GM12873 (cell line): Measurements from ENCODE around the gene SPOPL.

Experiments used
- TF ChIP-seq, protein P1 (sequence below): IDR thresholded peaks from 2 replicates; pipeline ENCODE4 v1.5.1; 2012; ENCODE audit warnings: low read depth, mild to moderate bottlenecking, moderate library complexity, low read length, control low read depth; ENCODE audit not compliant: insufficient read depth; ENCODE audit errors: missing control alignments

The SPOPL gene

DNA sequence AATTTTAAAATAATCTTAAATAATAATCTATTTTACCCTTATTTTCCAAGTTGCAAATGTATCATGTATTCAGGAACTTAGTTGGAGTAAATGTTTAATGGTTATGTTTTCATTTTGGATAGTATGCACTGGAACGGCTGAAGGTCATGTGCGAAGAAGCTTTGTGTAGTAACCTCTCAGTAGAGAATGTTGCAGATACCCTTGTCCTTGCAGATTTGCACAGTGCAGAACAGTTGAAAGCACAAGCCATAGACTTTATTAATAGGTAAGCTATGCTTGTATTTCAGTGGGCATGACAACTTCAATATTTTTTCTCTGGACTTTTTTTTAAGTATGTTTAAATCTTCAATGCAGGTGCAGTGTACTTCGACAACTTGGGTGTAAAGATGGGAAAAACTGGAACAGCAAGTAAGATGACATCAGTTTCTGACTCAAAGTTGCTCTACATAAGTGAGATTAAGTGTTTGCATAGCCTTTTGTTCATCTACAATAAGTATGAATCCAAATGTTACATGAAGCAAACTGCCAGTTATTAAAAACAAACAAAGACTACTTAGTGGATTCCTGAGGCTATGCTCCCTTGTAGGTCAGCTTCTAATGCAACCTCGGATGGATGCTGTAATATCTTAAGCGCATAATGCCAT lies 63.1 kb downstream of the SPOPL start:
- TF ChIP-seq, protein P1, sequence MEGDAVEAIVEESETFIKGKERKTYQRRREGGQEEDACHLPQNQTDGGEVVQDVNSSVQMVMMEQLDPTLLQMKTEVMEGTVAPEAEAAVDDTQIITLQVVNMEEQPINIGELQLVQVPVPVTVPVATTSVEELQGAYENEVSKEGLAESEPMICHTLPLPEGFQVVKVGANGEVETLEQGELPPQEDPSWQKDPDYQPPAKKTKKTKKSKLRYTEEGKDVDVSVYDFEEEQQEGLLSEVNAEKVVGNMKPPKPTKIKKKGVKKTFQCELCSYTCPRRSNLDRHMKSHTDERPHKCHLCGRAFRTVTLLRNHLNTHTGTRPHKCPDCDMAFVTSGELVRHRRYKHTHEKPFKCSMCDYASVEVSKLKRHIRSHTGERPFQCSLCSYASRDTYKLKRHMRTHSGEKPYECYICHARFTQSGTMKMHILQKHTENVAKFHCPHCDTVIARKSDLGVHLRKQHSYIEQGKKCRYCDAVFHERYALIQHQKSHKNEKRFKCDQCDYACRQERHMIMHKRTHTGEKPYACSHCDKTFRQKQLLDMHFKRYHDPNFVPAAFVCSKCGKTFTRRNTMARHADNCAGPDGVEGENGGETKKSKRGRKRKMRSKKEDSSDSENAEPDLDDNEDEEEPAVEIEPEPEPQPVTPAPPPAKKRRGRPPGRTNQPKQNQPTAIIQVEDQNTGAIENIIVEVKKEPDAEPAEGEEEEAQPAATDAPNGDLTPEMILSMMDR, result no peak

DNA sequence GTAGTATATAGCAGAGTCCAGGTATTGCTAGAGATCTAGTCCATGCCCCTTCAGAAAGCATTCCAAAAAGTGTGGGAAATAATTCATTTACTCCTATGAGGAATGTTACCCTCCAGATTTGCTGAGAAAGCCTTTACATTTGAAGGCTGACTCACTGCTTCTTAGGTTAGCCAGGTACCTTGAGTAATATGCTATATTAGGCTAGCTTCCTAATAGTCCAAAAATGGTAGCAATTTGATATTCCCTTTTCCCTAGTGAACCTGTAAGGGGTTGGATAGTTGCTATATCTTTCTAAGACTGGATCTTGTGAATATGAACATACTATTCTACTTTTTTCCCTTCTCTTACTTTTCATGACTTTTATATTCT lies 63.6 kb downstream of the SPOPL start:
- TF ChIP-seq, protein P1, result no peak

DNA sequence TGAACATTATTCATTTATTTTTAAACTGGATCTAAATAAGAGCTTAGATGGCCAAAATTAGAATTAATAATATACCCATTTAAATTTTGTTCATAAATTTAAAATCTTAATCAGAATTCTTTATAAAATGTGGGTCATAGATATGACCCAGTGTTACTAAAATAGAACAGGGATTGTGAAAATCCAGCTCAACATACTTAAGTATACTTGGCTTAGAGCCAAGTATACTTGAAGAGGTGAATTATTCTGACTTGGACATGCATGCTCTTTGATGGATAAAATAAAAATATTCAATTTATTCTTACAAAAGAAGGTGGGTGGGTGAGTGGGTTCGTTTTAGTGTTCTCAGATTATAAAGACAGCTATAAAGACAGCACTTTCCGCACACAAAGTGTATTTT lies 70.7 kb downstream of the SPOPL start:
- TF ChIP-seq, protein P1, result no peak

DNA sequence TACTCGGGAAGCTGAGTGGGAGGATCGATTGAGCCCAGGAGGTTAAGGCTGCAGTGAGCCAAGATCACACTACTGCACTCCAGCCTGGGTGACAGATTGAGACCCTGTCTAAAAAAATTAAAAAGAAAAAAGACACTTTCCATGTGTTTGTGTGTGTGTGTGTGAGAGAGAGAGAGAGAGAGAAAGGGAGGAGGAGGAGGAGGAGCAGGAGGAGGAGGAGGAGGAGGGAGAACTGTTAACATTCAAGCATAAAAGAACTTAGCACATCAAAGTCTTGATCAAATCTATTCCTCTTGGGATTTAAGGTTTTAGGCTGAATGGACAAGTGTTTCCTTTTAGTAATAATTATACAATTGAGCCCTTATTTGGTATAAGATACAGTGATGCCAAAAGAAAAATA lies 75.5 kb downstream of the SPOPL start:
- TF ChIP-seq, protein P1, result no peak

DNA sequence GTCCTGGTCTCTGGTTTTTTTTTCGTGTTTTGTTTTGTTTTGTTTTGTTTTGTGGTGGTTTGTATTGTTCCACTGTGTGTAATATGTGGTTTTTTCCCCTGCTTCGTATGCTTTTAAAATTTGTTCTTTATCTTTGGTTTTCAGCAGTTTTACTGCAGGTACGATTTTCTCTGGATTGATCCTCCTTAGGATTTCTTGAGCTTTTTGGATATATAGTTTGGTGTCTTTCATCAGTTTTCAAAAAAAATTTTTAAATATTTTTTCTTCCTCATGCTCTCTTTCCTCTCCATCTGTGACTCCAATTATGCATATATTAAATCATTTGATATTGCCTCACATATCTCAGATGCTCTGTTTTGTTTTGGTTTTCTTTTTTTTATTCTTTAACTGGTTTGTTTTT lies 78.0 kb downstream of the SPOPL start:
- TF ChIP-seq, protein P1, result no peak

DNA sequence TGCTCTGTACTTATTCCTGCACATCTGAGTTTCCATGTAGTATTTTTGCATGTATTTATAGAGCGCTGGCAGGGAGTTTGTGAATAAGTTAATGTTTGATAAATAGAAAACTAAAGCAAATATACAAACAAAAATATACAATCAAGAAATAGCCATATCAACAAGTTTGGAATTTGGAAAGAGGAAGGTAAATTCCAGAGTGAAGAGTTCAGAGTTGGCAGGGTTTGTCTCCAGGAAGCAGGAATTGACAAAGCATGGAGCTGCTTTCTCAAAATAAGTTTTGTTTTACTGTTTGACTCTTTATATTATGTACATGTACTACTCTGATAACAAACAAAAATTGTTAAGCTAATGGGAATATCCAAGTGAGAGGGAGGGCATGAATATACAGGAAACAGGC lies 80.3 kb downstream of the SPOPL start:
- TF ChIP-seq, protein P1, result no peak

DNA sequence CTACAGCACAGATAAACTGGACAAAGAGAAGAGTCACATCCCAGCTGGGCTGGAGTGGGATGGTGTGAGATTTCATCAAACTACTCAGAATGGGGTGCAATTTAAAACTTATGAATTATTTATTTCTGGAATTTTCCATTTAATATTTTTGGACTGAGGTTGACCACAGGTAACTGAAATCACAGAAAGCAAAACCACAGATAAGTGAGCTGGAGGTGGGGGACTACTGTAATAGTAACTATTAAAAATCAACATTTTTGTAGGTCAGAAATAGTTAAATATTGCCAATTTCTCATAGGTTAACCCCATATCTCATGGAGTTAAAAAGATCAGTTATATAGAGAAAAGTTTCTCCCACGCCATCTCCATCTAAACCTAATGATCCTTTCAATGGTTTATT lies 88.1 kb downstream of the SPOPL start:
- TF ChIP-seq, protein P1, result no peak
